ENCODE data around the gene ALPK3.

ALPK3 gene

GRCh38 chr15:84839714-84840113, 22.6 kb downstream of the ALPK3 start:
- ChIA-PET CTCF (interaction anchor here (0.6 kb wide), 1 partner anchor 240 kb away, joined by 3 read pairs; no protein-coding TSS in a partner anchor), POLR2A (no interaction called here)
- no peak for TF ChIP-seq L3MBTL2 (conservative IDR thresholded peaks at IDR 0.05)
- TF ChIP-seq SUZ12 (IDR thresholded peaks at IDR 0.05) = no peak
- no peak for TF ChIP-seq FOXM1 (IDR thresholded peaks at IDR 0.05; ENCODE audit: borderline replicate concordance)
- TF ChIP-seq ZNF384 (IDR thresholded peaks at IDR 0.05) = no peak
- TF ChIP-seq FOXK2 (IDR thresholded peaks at IDR 0.05) = no peak
- TF ChIP-seq ELF4 (IDR thresholded peaks at IDR 0.05) = no peak
- no peak for TF ChIP-seq CTBP1 (IDR thresholded peaks at IDR 0.05; ENCODE audit: borderline replicate concordance)
- TF ChIP-seq TARDBP (IDR thresholded peaks at IDR 0.05) = no peak
- no peak for TF ChIP-seq NFRKB (IDR thresholded peaks at IDR 0.05)
- TF ChIP-seq ARNT (IDR thresholded peaks at IDR 0.05) = no peak
- no peak for TF ChIP-seq FOXA1 (IDR thresholded peaks at IDR 0.05)
- no peak for TF ChIP-seq HDGF (IDR thresholded peaks at IDR 0.05; ENCODE audit: borderline replicate concordance)
- no peak for TF ChIP-seq SP1 (IDR thresholded peaks at IDR 0.05)
- TF ChIP-seq LEF1 (IDR thresholded peaks at IDR 0.05; ENCODE audit: borderline replicate concordance) = no peak
- TF ChIP-seq, protein P1, sequence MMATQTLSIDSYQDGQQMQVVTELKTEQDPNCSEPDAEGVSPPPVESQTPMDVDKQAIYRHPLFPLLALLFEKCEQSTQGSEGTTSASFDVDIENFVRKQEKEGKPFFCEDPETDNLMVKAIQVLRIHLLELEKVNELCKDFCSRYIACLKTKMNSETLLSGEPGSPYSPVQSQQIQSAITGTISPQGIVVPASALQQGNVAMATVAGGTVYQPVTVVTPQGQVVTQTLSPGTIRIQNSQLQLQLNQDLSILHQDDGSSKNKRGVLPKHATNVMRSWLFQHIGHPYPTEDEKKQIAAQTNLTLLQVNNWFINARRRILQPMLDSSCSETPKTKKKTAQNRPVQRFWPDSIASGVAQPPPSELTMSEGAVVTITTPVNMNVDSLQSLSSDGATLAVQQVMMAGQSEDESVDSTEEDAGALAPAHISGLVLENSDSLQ (IDR thresholded peaks at IDR 0.05) = no peak
- no peak for TF ChIP-seq BHLHE40 (IDR thresholded peaks at IDR 0.05; ENCODE audit: borderline replicate concordance)
- no peak for DNase-seq (ENCODE audit: extremely low spot score)

DNA sequence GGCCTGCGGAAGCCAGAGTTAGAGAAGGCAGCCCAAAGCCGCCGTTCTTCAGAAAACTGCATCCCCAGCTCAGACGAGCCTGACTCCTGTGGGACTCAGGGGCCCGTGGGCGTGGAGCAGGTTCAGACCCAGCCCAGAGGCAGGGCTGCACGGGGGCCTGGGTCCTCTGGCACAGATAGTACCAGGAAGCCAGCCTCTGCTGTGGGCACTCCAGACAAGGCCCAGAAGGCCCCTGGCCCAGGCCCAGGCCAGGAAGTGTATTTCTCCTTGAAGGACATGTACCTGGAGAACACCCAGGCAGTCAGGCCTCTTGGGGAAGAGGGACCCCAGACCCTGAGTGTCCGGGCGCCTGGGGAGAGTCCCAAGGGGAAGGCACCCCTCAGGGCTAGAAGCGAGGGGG, 23.1 kb downstream of the ALPK3 start:
- CTCF ChIA-PET = interaction anchor here (0.6 kb wide), 1 partner anchor 241 kb away, joined by 3 read pairs; no protein-coding TSS in a partner anchor
- DNase-seq (ENCODE audit: extremely low spot score) = no peak
- POLR2A ChIA-PET = no interaction called here
- TF ChIP-seq CTBP1 (IDR thresholded peaks at IDR 0.05; ENCODE audit: borderline replicate concordance) = no peak
- TF ChIP-seq BHLHE40 (IDR thresholded peaks at IDR 0.05; ENCODE audit: borderline replicate concordance) = no peak
- TF ChIP-seq TARDBP (IDR thresholded peaks at IDR 0.05) = no peak
- TF ChIP-seq ZNF384 (IDR thresholded peaks at IDR 0.05) = no peak
- no peak for TF ChIP-seq NFRKB (IDR thresholded peaks at IDR 0.05)
- no peak for TF ChIP-seq SUZ12 (IDR thresholded peaks at IDR 0.05)
- no peak for TF ChIP-seq HDGF (IDR thresholded peaks at IDR 0.05; ENCODE audit: borderline replicate concordance)
- no peak for TF ChIP-seq ELF4 (IDR thresholded peaks at IDR 0.05)
- no peak for TF ChIP-seq L3MBTL2 (conservative IDR thresholded peaks at IDR 0.05)
- no peak for TF ChIP-seq FOXA1 (IDR thresholded peaks at IDR 0.05)
- no peak for TF ChIP-seq FOXK2 (IDR thresholded peaks at IDR 0.05)

DNA sequence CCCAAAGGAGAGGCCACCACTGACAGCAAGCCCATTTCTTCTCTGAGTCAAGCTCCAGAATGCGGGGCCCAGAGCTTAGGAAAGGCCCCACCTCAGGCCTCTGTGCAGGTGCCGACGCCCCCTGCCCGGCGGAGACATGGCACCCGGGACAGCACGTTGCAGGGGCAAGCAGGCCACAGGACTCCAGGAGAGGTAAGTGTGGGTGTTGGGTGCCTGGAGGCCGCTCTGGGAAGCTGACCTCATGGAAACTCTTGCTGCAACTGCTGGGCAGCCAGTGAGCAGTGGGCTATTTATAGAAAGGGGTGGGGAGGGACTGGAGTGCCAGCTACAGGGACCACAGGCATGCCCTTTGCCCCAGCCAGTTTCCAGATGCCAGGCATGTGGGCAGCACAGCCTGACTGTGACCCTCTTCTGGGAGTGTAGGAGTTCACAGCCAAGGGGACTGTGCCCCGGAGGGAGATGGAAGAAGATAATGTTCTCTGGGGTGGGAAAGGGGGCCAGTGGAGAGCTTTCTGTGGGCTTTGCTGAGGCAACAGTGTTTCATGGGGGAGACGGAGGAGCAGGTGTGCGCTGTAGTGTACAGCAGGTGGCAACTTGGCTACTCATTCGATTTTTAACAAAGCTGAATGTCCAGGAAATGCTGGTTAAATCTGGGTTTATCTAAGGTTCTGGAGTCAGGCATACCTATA, 23.7 kb downstream of the ALPK3 start:
- TF ChIP-seq SP1 (IDR thresholded peaks at IDR 0.05) (no peak), FOXM1 (IDR thresholded peaks at IDR 0.05; ENCODE audit: borderline replicate concordance) (no peak)
- DNase-seq (ENCODE audit: extremely low spot score) = no peak
- CTCF ChIA-PET = interaction anchor here (0.7 kb wide), 1 partner anchor 8 kb away, joined by 3 read pairs; no protein-coding TSS in a partner anchor
- POLR2A ChIA-PET = no interaction called here

GRCh38 chr15:84842781-84843180, 25.6 kb downstream of the ALPK3 start:
- POLR2A ChIA-PET = interaction anchor here (1.6 kb wide), 1 partner anchor 15 kb away, joined by 3 read pairs; no protein-coding TSS in a partner anchor
- TF ChIP-seq NFRKB (IDR thresholded peaks at IDR 0.05) (no peak), SUZ12 (IDR thresholded peaks at IDR 0.05) (no peak), L3MBTL2 (conservative IDR thresholded peaks at IDR 0.05) (no peak), HDGF (IDR thresholded peaks at IDR 0.05; ENCODE audit: borderline replicate concordance) (no peak), ZNF384 (IDR thresholded peaks at IDR 0.05) (no peak), FOXM1 (IDR thresholded peaks at IDR 0.05; ENCODE audit: borderline replicate concordance) (no peak), CTBP1 (IDR thresholded peaks at IDR 0.05; ENCODE audit: borderline replicate concordance) (no peak), SP1 (IDR thresholded peaks at IDR 0.05) (no peak), ELF4 (IDR thresholded peaks at IDR 0.05) (no peak), TARDBP (IDR thresholded peaks at IDR 0.05) (no peak), LEF1 (IDR thresholded peaks at IDR 0.05; ENCODE audit: borderline replicate concordance) (no peak), ARNT (IDR thresholded peaks at IDR 0.05) (no peak), FOXK2 (IDR thresholded peaks at IDR 0.05) (no peak), FOXA1 (IDR thresholded peaks at IDR 0.05) (no peak), BHLHE40 (IDR thresholded peaks at IDR 0.05; ENCODE audit: borderline replicate concordance) (no peak)
- TF ChIP-seq, protein P1 (IDR thresholded peaks at IDR 0.05) = no peak
- DNase-seq (ENCODE audit: extremely low spot score) = no peak
- CTCF ChIA-PET = interaction anchor here (0.6 kb wide), 1 partner anchor 249 kb away, joined by 3 read pairs; no protein-coding TSS in a partner anchor

- no peak for TF ChIP-seq HDGF (IDR thresholded peaks at IDR 0.05; ENCODE audit: borderline replicate concordance)
- TF ChIP-seq BHLHE40 (IDR thresholded peaks at IDR 0.05; ENCODE audit: borderline replicate concordance) = no peak
- TF ChIP-seq FOXK2 (IDR thresholded peaks at IDR 0.05) = no peak
- TF ChIP-seq, protein P1 (IDR thresholded peaks at IDR 0.05) = no peak
- TF ChIP-seq ARNT (IDR thresholded peaks at IDR 0.05) = no peak
- TF ChIP-seq SUZ12 (IDR thresholded peaks at IDR 0.05) = no peak
- no peak for TF ChIP-seq TARDBP (IDR thresholded peaks at IDR 0.05)
- no peak for TF ChIP-seq L3MBTL2 (conservative IDR thresholded peaks at IDR 0.05)
- TF ChIP-seq NFRKB (IDR thresholded peaks at IDR 0.05) = no peak
- TF ChIP-seq FOXM1 (IDR thresholded peaks at IDR 0.05; ENCODE audit: borderline replicate concordance) = no peak
- no peak for TF ChIP-seq ZNF384 (IDR thresholded peaks at IDR 0.05)
- no peak for TF ChIP-seq ELF4 (IDR thresholded peaks at IDR 0.05)
- no peak for TF ChIP-seq LEF1 (IDR thresholded peaks at IDR 0.05; ENCODE audit: borderline replicate concordance)
- TF ChIP-seq SP1 (IDR thresholded peaks at IDR 0.05) = no peak
- no peak for TF ChIP-seq FOXA1 (IDR thresholded peaks at IDR 0.05)
- TF ChIP-seq CTBP1 (IDR thresholded peaks at IDR 0.05; ENCODE audit: borderline replicate concordance) = no peak
- ChIA-PET CTCF (interaction anchor here (0.6 to 1.8 kb wide), 3 partner anchors 46 to 83 kb away, joined by 3 to 9 read pairs (median 3); no protein-coding TSS in a partner anchor), POLR2A (interaction anchor here (0.7 kb wide), 1 partner anchor 129 kb away, joined by 5 read pairs; the partner anchor contains the start of gene SEC11A)
- DNase-seq (ENCODE audit: extremely low spot score) = no peak
Observed at GRCh38 chr15:84844964-84845363, 27.8 kb downstream of the ALPK3 start.
